MM.1S (cell line): ENCODE data around the gene DOK6.

ENCODE experiments used
- EZH2 ChIP-seq: fragments of 300-600 bp; sonication (generic); optimal IDR thresholded peaks from 2 replicates; pipeline ENCODE3; 2017; ENCODE audit warnings: low read depth, mild to moderate bottlenecking, antibody characterized with exemption, low read length, mixed read lengths
- EZH2phosphoT487 ChIP-seq: fragments of 300-600 bp; sonication (generic); IDR thresholded peaks from 2 replicates; pipeline ENCODE4 v1.6.1; 2018; ENCODE audit warnings: antibody characterized with exemption, low read length
- TF ChIP-seq, protein P1 (sequence below): fragments of 300-600 bp; sonication (generic); IDR thresholded peaks from 2 replicates; pipeline ENCODE4 v1.5.1; 2016; ENCODE audit warnings: antibody characterized with exemption, low read length, mixed read lengths

DNA sequence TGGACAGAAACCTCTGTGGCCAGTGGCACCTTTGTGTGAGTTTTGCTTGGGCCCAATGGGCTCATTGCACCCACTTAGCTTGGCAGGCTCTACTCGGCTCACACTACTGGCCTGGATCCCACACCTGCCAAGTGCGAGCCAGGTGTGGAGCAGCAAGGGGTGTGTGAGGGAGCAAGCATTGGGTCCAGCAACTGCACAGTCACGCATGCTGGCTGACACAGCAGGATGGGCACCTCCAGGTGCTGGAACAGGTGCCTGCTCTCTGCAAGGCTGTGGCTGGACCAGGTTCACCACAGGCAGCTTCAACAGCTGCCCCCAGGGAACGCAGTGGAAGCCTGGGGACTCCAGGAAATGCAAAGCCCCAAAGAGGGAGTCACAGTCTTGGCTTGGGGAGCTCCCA, 94.2 kb downstream of the DOK6 start:
- TF ChIP-seq, protein P1, sequence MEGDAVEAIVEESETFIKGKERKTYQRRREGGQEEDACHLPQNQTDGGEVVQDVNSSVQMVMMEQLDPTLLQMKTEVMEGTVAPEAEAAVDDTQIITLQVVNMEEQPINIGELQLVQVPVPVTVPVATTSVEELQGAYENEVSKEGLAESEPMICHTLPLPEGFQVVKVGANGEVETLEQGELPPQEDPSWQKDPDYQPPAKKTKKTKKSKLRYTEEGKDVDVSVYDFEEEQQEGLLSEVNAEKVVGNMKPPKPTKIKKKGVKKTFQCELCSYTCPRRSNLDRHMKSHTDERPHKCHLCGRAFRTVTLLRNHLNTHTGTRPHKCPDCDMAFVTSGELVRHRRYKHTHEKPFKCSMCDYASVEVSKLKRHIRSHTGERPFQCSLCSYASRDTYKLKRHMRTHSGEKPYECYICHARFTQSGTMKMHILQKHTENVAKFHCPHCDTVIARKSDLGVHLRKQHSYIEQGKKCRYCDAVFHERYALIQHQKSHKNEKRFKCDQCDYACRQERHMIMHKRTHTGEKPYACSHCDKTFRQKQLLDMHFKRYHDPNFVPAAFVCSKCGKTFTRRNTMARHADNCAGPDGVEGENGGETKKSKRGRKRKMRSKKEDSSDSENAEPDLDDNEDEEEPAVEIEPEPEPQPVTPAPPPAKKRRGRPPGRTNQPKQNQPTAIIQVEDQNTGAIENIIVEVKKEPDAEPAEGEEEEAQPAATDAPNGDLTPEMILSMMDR, result no peak
- no peak for TF ChIP-seq EZH2
- TF ChIP-seq EZH2phosphoT487, result no peak
